ENCODE measurements around the gene OCIAD2. TPM values are rescaled to one million over a fixed set of nuclear protein-coding genes. Genes with fewer than 3 reads are reported as not detected.

OCIAD2 gene
- total RNA-seq (10 to 100 TPM; 11.1 to 42.5 (median 26.1) TPM), polyA plus RNA-seq (10 to 100 TPM; 18.1 to 44.1 (median 30.1) TPM)
- long read RNA-seq, donor 1, transcript OCIAD2-205 (7 exons, 1,163 nt) = major isoform, 36 of 40 reads
- long read RNA-seq, donor 1, partial matches to known transcripts = 0 of 40 reads
- long read RNA-seq, donor 1, other reads (novel, unspliced or antisense) = 0 of 40 reads
- long read RNA-seq, donor 2, transcript OCIAD2-205 (7 exons, 1,163 nt) = major isoform, 20 of 20 reads
- long read RNA-seq, donor 2, partial matches to known transcripts = 0 of 20 reads
- long read RNA-seq, donor 2, other reads (novel, unspliced or antisense) = 0 of 20 reads
- long read RNA-seq, donor 3, transcript OCIAD2-205 (7 exons, 1,163 nt) = major isoform, 24 of 35 reads
- long read RNA-seq, donor 3, transcript OCIAD2-204 (6 exons, 812 nt) = minor isoform, 5 of 35 reads
- long read RNA-seq, donor 3, partial matches to known transcripts = 5 of 35 reads
- long read RNA-seq, donor 3, other reads (novel, unspliced or antisense) = 0 of 35 reads
- long read RNA-seq, donor 4, transcript OCIAD2-205 (7 exons, 1,163 nt) = major isoform, 29 of 40 reads
- long read RNA-seq, donor 4, partial matches to known transcripts = 0 of 40 reads
- long read RNA-seq, donor 4, other reads (novel, unspliced or antisense) = 2 of 40 reads
- long read RNA-seq, donor 5, transcript OCIAD2-204 (6 exons, 812 nt) = minor isoform, 7 of 53 reads
- long read RNA-seq, donor 5, transcript OCIAD2-205 (7 exons, 1,163 nt) = major isoform, 41 of 53 reads
- long read RNA-seq, donor 5, partial matches to known transcripts = 0 of 53 reads
- long read RNA-seq, donor 5, other reads (novel, unspliced or antisense) = 2 of 53 reads
- long read RNA-seq, donor 6, transcript OCIAD2-205 (7 exons, 1,163 nt) = major isoform, 27 of 33 reads
- long read RNA-seq, donor 6, partial matches to known transcripts = 1 of 33 reads
- long read RNA-seq, donor 6, other reads (novel, unspliced or antisense) = 0 of 33 reads
- long read RNA-seq, donor 7, transcript OCIAD2-205 (7 exons, 1,163 nt) = major isoform, 11 of 16 reads
- long read RNA-seq, donor 7, partial matches to known transcripts = 0 of 16 reads
- long read RNA-seq, donor 7, other reads (novel, unspliced or antisense) = 0 of 16 reads
- long read RNA-seq, donor 8, transcript OCIAD2-205 (7 exons, 1,163 nt) = major isoform, 32 of 36 reads
- long read RNA-seq, donor 8, partial matches to known transcripts = 0 of 36 reads
- long read RNA-seq, donor 8, other reads (novel, unspliced or antisense) = 0 of 36 reads
- long read RNA-seq, donor 9, transcript OCIAD2-205 (7 exons, 1,163 nt) = major isoform, 18 of 21 reads
- long read RNA-seq, donor 9, partial matches to known transcripts = 0 of 21 reads
- long read RNA-seq, donor 9, other reads (novel, unspliced or antisense) = 0 of 21 reads
- long read RNA-seq, donor 10, transcript OCIAD2-205 (7 exons, 1,163 nt) = major isoform, 13 of 19 reads
- long read RNA-seq, donor 10, partial matches to known transcripts = 0 of 19 reads
- long read RNA-seq, donor 10, other reads (novel, unspliced or antisense) = 0 of 19 reads

GRCh38 chr4:48906206-48907173 is at the start of gene OCIAD2:
Gene OCIAD2 (minus strand): TSS chr4:48906774. CDS start chr4:48904549, 2,225 bp downstream.
- intact Hi-C loops (cut with DNase I) = loop anchor here in 1 of 2 donors (10.0 kb wide), 2 partner anchors 48 to 72 kb away; partner anchors contain the start of gene OCIAD1
- DNase-seq = peak; percentile 68 to 88 (median 78)
- Histone ChIP-seq H3K27me3 (no peaks in the 10 kb centered on the region), H3K9me3 (replicated peaks in 1 of 3) (no peaks in the 10 kb centered on the region), H3K27ac (peak within 1 kb of the TSS in 3 of 5 donors; percentile 21 to 73 (median 33)), H3K4me1 (replicated peaks in 1 of 2) (peaks cover 3 to 18% of the 10 kb centered on the region in 2 donors), H3K36me3 (replicated peaks in 1 of 2) (no peaks in the 10 kb centered on the region), H3K4me3 (peak within 1 kb of the TSS in 3 of 4 donors; percentile 14 to 89 (median 83))
- peak; percentile 45 to 69 for TF ChIP-seq POLR2A (IDR thresholded peaks at IDR 0.05)
- peak in 1 of 6 experiments; percentile 20 for TF ChIP-seq CTCF (IDR thresholded peaks at IDR 0.05)
- WGBS, 4 donors = 7 to 20% (median 13%) methylated on average over 16 to 65 of the region's 65 CpGs

- H3K4me3 ChIP-seq = no peak overlapping the region
- no peaks in the 10 kb centered on the region for H3K27me3 ChIP-seq
- no peak overlapping the region for H3K27ac ChIP-seq
- no peak for TF ChIP-seq CTCF (IDR thresholded peaks at IDR 0.05)
- TF ChIP-seq POLR2A (IDR thresholded peaks at IDR 0.05) = no peak
- H3K4me1 ChIP-seq (replicated peaks in 1 of 2) = no peaks in the 10 kb centered on the region
- H3K9me3 ChIP-seq (replicated peaks in 1 of 3) = no peaks in the 10 kb centered on the region
- intact Hi-C loops (cut with DNase I) = loop anchor here in 1 of 2 donors (10.0 kb wide), 1 partner anchor 50 kb away; the partner anchor contains the start of gene OCIAD2
- WGBS, 4 donors = 85 to 92% (median 89%) methylated on average over 2 of the region's 2 CpGs
- H3K36me3 ChIP-seq (replicated peaks in 1 of 2) = no peaks in the 10 kb centered on the region
- no peak for DNase-seq
Observed at GRCh38 chr4:48954314-48954713, 47.7 kb upstream of the OCIAD2 start.

- intact Hi-C loops (cut with DNase I) = loop anchor here in 1 of 2 donors (10.0 kb wide), 2 partner anchors 45 to 385 kb away; partner anchors contain the start of gene OCIAD2
- H3K9me3 ChIP-seq (replicated peaks in 1 of 3) = no peaks in the 10 kb centered on the region
- no peak for DNase-seq
- no peak for TF ChIP-seq CTCF (IDR thresholded peaks at IDR 0.05)
- no peak for TF ChIP-seq POLR2A (IDR thresholded peaks at IDR 0.05)
- WGBS, 4 donors = 68 to 78% (median 76%) methylated on average over 4 of the region's 4 CpGs
- no peak overlapping the region for H3K4me3 ChIP-seq
- H3K27me3 ChIP-seq = no peaks in the 10 kb centered on the region
- no peaks in the 10 kb centered on the region for H3K36me3 ChIP-seq (replicated peaks in 1 of 2)
- no peak overlapping the region for H3K27ac ChIP-seq
- H3K4me1 ChIP-seq (replicated peaks in 1 of 2) = no peaks in the 10 kb centered on the region
Observed at GRCh38 chr4:48949518-48950219, 43.1 kb upstream of the OCIAD2 start.

Measured in adrenal gland (tissue), 19 donors.